Testis (tissue), 2 donors: ENCODE results near the gene CCDC167.

Experiments
- CTCF ChIP-seq, 3 experiments: fragments of 450-650 bp in 2 of 3; fragments of 200-600 bp in 1 of 3; sonication (generic) in 1 of 3; IDR thresholded peaks; one replicate each; pipeline ENCODE4 v1.5.1; 2016 to 2019; ENCODE audit warnings: antibody characterized with exemption in 3 of 3, mild to moderate bottlenecking in 2 of 3, moderate library complexity in 1 of 3
- POLR2A ChIP-seq: fragments of 450-650 bp; IDR thresholded peaks from one replicate; pipeline ENCODE4 v1.6.1; 2017; ENCODE audit warnings: antibody characterized with exemption, mild to moderate bottlenecking, moderate library complexity

- TF ChIP-seq POLR2A, result no peak
- no peak for TF ChIP-seq CTCF (IDR thresholded peaks at IDR 0.05)
These were observed 17.0 kb downstream of the CCDC167 start for GRCh38 chr6:37482606-37483251.
